Cerebellar cortex (tissue), 1 donor: ENCODE data around the gene PTPMT1.
"Not testable (repeated sequence)": the region's sequence is repeated elsewhere in the genome, so short reads cannot be mapped to it uniquely, and the experiment has no call there.

Experiments
- DNase-seq: peaks from one replicate; pipeline ENCODE4 v3.0.0-alpha.2; 2015; ENCODE audit warnings: low spot score

PTPMT1 gene

GRCh38 chr11:47565340-47566148 lies at the start of gene PTPMT1:
Gene PTPMT1, plus strand, starts transcription at chr11:47565599. Its CDS starts 24 bp downstream, at chr11:47565623.
- no peak for DNase-seq

- DNase-seq, result no peak
These were observed 49.2 kb upstream of the PTPMT1 start for GRCh38 chr11:47516155-47516554.

- DNase-seq, result no peak
These were observed 48.2 kb upstream of the PTPMT1 start for GRCh38 chr11:47516984-47517853.

GRCh38 chr11:47518212-47518964 lies 47.0 kb upstream of the PTPMT1 start:
- peak; percentile 96 for DNase-seq

GRCh38 chr11:47523490-47524225 lies 41.7 kb upstream of the PTPMT1 start:
- no peak for DNase-seq

- peak; percentile 96 for DNase-seq
These were observed 41.0 kb upstream of the PTPMT1 start for GRCh38 chr11:47524291-47524874.

GRCh38 chr11:47526032-47526431 lies 39.4 kb upstream of the PTPMT1 start:
- not testable (repeated sequence) for DNase-seq

- no peak for DNase-seq
These were observed 38.2 kb upstream of the PTPMT1 start for GRCh38 chr11:47527186-47527585.

GRCh38 chr11:47529951-47530350 lies 35.4 kb upstream of the PTPMT1 start:
- DNase-seq, result no peak

GRCh38 chr11:47530721-47531120 lies 34.7 kb upstream of the PTPMT1 start:
- not testable (repeated sequence) for DNase-seq

GRCh38 chr11:47531666-47532065 lies 33.7 kb upstream of the PTPMT1 start:
- no peak for DNase-seq

GRCh38 chr11:47532597-47533213 lies 32.7 kb upstream of the PTPMT1 start:
- no peak for DNase-seq

GRCh38 chr11:47533690-47534151 lies 31.7 kb upstream of the PTPMT1 start:
- no peak for DNase-seq

- DNase-seq, result no peak
These were observed 30.6 kb upstream of the PTPMT1 start for GRCh38 chr11:47534704-47535251.

GRCh38 chr11:47536915-47537314 lies 28.5 kb upstream of the PTPMT1 start:
- DNase-seq, result no peak

- no peak for DNase-seq
These were observed 26.4 kb upstream of the PTPMT1 start for GRCh38 chr11:47538741-47539565.

- no peak for DNase-seq
These were observed 25.7 kb upstream of the PTPMT1 start for GRCh38 chr11:47539681-47540039.

GRCh38 chr11:47541070-47541469 lies 24.3 kb upstream of the PTPMT1 start:
- DNase-seq, result no peak

- DNase-seq, result no peak
These were observed 20.1 kb upstream of the PTPMT1 start for GRCh38 chr11:47545298-47545697.
